Uterus (tissue), 2 donors: ENCODE data around the gene NATD1.

Experiments used
- POLR2A ChIP-seq, 2 donors: fragments of 450-650 bp; IDR thresholded peaks; one replicate each; pipeline ENCODE4 v1.6.1; 2016; ENCODE audit warnings: antibody characterized with exemption in 2 of 2, mild to moderate bottlenecking in 1 of 2, moderate library complexity in 1 of 2
- TF ChIP-seq, protein P1 (sequence below), 4 experiments: fragments of 200-600 bp in 2 of 4; fragments of 450-650 bp in 2 of 4; sonication (generic) in 2 of 4; IDR thresholded peaks; one replicate each; pipeline ENCODE4 v1.5.1; 2016 to 2019; ENCODE audit warnings: antibody characterized with exemption in 4 of 4, mild to moderate bottlenecking in 2 of 4, moderate library complexity in 1 of 4

- TF ChIP-seq, protein P1, sequence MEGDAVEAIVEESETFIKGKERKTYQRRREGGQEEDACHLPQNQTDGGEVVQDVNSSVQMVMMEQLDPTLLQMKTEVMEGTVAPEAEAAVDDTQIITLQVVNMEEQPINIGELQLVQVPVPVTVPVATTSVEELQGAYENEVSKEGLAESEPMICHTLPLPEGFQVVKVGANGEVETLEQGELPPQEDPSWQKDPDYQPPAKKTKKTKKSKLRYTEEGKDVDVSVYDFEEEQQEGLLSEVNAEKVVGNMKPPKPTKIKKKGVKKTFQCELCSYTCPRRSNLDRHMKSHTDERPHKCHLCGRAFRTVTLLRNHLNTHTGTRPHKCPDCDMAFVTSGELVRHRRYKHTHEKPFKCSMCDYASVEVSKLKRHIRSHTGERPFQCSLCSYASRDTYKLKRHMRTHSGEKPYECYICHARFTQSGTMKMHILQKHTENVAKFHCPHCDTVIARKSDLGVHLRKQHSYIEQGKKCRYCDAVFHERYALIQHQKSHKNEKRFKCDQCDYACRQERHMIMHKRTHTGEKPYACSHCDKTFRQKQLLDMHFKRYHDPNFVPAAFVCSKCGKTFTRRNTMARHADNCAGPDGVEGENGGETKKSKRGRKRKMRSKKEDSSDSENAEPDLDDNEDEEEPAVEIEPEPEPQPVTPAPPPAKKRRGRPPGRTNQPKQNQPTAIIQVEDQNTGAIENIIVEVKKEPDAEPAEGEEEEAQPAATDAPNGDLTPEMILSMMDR (IDR thresholded peaks at IDR 0.05) = peak in 2 of 4 experiments; percentile 32 to 37
- no peak for TF ChIP-seq POLR2A (IDR thresholded peaks at IDR 0.05)
These were observed 13.4 kb downstream of the NATD1 start for GRCh38 chr17:21239680-21240368.
